Transverse colon (tissue), 4 donors: Measurements from ENCODE around the gene CLDN14.

Experiments used
- POLR2AphosphoS5 ChIP-seq, 3 donors: sonication (generic); formaldehyde crosslinking; IDR thresholded peaks; one replicate each; pipeline ENCODE4 v1.6.1; 2016; ENCODE audit warnings: antibody characterized with exemption in 3 of 3
- TF ChIP-seq, protein P1 (sequence below), 5 experiments: fragments of 200-600 bp in 3 of 5; fragments of 450-650 bp in 2 of 5; sonication (generic) in 3 of 5; IDR thresholded peaks; 1 replicate in 2 of 5; 2 replicates in 3 of 5; pipeline ENCODE4 v1.5.1; 2016 to 2017; ENCODE audit warnings: antibody characterized with exemption in 5 of 5, inconsistent platforms in 3 of 5, mild to moderate bottlenecking in 2 of 5, moderate library complexity in 1 of 5

DNA sequence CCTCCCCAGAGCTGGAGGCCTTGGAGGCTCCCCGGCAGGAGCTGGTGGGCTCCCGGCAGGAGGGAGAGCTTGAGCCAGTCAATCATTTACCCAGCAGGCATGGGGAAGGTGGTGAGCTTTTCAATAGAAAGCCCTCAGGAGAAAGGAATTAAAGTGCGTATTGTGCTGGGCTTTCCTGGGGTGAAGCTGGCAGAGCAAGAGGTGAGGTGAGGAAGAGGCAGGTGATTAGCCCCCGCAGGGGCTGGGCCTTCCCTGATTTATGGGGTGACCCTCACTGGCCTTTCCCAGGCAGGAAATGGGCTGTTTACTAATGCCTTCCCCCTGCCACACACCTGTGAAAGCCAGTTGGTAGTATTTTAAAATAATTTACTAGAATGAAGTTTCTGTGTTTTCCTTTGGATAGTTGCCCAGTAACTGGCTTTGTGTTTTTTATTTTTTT, 25.8 kb downstream of the CLDN14 start:
- TF ChIP-seq, protein P1, sequence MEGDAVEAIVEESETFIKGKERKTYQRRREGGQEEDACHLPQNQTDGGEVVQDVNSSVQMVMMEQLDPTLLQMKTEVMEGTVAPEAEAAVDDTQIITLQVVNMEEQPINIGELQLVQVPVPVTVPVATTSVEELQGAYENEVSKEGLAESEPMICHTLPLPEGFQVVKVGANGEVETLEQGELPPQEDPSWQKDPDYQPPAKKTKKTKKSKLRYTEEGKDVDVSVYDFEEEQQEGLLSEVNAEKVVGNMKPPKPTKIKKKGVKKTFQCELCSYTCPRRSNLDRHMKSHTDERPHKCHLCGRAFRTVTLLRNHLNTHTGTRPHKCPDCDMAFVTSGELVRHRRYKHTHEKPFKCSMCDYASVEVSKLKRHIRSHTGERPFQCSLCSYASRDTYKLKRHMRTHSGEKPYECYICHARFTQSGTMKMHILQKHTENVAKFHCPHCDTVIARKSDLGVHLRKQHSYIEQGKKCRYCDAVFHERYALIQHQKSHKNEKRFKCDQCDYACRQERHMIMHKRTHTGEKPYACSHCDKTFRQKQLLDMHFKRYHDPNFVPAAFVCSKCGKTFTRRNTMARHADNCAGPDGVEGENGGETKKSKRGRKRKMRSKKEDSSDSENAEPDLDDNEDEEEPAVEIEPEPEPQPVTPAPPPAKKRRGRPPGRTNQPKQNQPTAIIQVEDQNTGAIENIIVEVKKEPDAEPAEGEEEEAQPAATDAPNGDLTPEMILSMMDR (IDR thresholded peaks at IDR 0.05) = no peak
- no peak for TF ChIP-seq POLR2AphosphoS5 (IDR thresholded peaks at IDR 0.05)
